Gastrocnemius medialis (tissue), 4 donors: ENCODE data around the gene UPK3A.

Experiments
- POLR2A ChIP-seq, 2 donors: fragments of 450-650 bp; IDR thresholded peaks; one replicate each; pipeline ENCODE4 v1.6.1; 2017; ENCODE audit warnings: antibody characterized with exemption in 2 of 2, mild to moderate bottlenecking in 2 of 2, moderate library complexity in 2 of 2
- TF ChIP-seq, protein P1 (sequence below), 5 experiments: fragments of 450-650 bp in 3 of 5; fragments of 200-600 bp in 2 of 5; sonication (generic) in 2 of 5; IDR thresholded peaks in 4 of 5; conservative IDR thresholded peaks in 1 of 5; 1 replicate in 4 of 5; 2 replicates in 1 of 5; pipeline ENCODE4 v1.5.1; 2016 to 2019; ENCODE audit warnings: antibody characterized with exemption in 5 of 5, mild to moderate bottlenecking in 3 of 5, moderate library complexity in 3 of 5

DNA sequence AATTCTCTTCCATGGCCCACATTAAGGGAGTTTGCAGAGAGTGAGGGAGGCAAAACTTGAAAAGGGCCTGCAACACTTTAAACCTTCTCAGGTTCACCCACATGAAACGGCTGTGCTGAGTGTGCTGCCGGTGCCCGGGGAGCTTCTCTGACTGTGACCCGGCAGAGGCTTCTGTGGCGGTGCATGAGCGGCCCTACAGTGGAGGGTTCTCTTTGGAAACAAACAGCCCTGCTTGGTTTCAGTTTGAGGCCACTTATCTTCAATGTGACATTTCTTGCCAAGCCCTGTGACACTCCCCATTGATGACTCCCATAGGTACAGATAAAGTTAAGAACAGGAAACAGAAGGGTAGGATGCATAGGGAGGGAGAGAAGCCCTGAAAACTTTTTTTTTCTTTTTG lies 56.7 kb downstream of the UPK3A start:
- TF ChIP-seq, protein P1, sequence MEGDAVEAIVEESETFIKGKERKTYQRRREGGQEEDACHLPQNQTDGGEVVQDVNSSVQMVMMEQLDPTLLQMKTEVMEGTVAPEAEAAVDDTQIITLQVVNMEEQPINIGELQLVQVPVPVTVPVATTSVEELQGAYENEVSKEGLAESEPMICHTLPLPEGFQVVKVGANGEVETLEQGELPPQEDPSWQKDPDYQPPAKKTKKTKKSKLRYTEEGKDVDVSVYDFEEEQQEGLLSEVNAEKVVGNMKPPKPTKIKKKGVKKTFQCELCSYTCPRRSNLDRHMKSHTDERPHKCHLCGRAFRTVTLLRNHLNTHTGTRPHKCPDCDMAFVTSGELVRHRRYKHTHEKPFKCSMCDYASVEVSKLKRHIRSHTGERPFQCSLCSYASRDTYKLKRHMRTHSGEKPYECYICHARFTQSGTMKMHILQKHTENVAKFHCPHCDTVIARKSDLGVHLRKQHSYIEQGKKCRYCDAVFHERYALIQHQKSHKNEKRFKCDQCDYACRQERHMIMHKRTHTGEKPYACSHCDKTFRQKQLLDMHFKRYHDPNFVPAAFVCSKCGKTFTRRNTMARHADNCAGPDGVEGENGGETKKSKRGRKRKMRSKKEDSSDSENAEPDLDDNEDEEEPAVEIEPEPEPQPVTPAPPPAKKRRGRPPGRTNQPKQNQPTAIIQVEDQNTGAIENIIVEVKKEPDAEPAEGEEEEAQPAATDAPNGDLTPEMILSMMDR (IDR thresholded peaks at IDR 0.05 in 4 of 5, conservative IDR thresholded peaks at IDR 0.05 in 1 of 5) = no peak
- TF ChIP-seq POLR2A (IDR thresholded peaks at IDR 0.05) = no peak
